IPS-20b (cell line): ENCODE data around the gene MYH14.

Experiments
- H3K27ac ChIP-seq: one replicate; pipeline ENCODE4 v1.5.1; 2013; ENCODE audit warnings: low read length
- H3K27me3 ChIP-seq: 2 replicates; pipeline ENCODE4 v1.6.1; 2013; ENCODE audit warnings: mild to moderate bottlenecking, low read length, inconsistent platforms; ENCODE audit not compliant: insufficient read depth
- H3K36me3 ChIP-seq: 2 replicates; pipeline ENCODE4 v1.6.1; 2013; ENCODE audit warnings: low read depth, mild to moderate bottlenecking, inconsistent platforms, low read length, moderate library complexity; ENCODE audit not compliant: insufficient read depth
- H3K4me1 ChIP-seq: 2 replicates; pipeline ENCODE4 v1.6.1; 2013; ENCODE audit warnings: mild to moderate bottlenecking, control low read depth, inconsistent platforms, low read length, moderate library complexity; ENCODE audit not compliant: insufficient read depth
- H3K4me3 ChIP-seq: 2 replicates; pipeline ENCODE4 v1.5.1; 2013; ENCODE audit warnings: mild to moderate bottlenecking, low read length, inconsistent platforms
- H3K9ac ChIP-seq: 2 replicates; pipeline ENCODE4 v1.6.1; 2013; ENCODE audit warnings: low read depth, mild to moderate bottlenecking, inconsistent platforms, low read length, moderate library complexity
- H3K9me3 ChIP-seq: 2 replicates; pipeline ENCODE4 v1.6.1; 2013; ENCODE audit warnings: mild to moderate bottlenecking, low read depth, low read length, inconsistent platforms; ENCODE audit not compliant: insufficient read depth

The MYH14 gene

DNA sequence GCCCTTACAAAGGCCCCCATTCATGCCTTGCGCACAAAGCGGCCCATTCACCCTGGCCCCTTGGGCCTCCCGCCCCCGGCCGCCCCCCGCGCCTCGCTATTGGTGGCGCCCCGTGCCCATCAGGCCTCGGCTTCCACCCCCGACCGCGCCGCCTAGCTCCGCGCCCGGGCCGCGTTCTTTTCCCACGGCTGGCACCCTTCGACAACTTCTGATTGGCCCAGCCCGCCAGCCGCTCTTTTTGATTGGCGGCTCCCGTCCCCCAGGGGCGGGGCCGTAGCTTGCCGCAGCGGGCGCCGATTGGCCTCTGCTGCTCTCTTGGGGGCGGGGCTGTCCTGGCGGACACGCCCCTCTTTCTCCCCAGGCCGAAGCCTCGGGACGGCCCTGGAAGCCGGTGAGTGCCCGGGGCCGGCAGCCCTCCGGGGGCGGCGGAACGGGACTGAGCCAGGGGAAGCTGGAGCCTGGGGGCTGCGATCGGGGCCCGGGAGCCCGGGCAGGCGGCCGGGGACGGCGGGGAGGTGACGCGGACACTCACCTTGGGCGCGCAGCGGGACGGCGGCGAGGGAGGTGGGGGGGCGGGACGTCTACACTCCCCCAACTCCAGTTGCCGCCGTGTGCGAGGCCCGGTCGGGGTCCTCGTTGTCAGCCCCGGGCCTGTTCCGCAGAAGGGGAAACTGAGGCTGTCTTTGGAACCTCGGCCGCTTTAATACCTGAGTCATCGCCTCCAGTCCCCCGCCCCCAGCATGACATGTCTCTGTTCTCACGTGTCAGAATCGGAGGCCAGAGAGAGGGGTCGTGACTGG is at the start of gene MYH14:
MYH14 (plus strand) TSS at position 342 of the 800 bp plus-strand sequence. CDS start 6,744 bp downstream, outside the sequence.
- Histone ChIP-seq H3K27me3 (no peaks in the 10 kb centered on the region), H3K27ac (no peak within 1 kb of the TSS), H3K9me3 (peaks cover 91% of the 10 kb centered on the region), H3K4me1 (no peaks in the 10 kb centered on the region), H3K4me3 (no peak within 1 kb of the TSS), H3K36me3 (no peaks in the 10 kb centered on the region), H3K9ac (no peak within 1 kb of the TSS)

DNA sequence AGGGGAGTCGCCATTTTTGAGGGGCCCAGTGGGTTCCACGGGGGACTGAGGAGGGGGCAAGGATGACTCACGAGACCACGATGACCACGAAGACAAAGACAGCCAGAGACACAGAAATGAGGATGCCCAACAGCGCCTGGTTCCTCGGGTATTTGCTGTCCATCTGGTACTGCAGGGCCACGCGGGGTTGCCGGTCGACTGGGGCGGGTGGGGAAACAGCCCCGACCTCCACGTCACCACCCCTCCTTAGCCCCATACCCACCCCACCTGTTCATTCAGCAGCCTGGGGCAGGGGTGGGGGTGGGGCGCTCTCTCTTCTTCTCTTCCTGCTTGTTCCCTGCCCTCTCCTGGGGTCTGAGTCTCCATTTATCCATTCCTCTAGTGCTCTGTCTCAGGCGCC is 48.9 kb upstream of the MYH14 start:
- H3K27me3 ChIP-seq, result no peaks in the 10 kb centered on the region
- H3K9ac ChIP-seq, result no peak overlapping the region
- H3K9me3 ChIP-seq, result peaks cover 80% of the 10 kb centered on the region
- no peaks in the 10 kb centered on the region for H3K36me3 ChIP-seq
- H3K4me3 ChIP-seq, result no peak overlapping the region
- H3K4me1 ChIP-seq, result no peaks in the 10 kb centered on the region
- H3K27ac ChIP-seq, result no peak overlapping the region

DNA sequence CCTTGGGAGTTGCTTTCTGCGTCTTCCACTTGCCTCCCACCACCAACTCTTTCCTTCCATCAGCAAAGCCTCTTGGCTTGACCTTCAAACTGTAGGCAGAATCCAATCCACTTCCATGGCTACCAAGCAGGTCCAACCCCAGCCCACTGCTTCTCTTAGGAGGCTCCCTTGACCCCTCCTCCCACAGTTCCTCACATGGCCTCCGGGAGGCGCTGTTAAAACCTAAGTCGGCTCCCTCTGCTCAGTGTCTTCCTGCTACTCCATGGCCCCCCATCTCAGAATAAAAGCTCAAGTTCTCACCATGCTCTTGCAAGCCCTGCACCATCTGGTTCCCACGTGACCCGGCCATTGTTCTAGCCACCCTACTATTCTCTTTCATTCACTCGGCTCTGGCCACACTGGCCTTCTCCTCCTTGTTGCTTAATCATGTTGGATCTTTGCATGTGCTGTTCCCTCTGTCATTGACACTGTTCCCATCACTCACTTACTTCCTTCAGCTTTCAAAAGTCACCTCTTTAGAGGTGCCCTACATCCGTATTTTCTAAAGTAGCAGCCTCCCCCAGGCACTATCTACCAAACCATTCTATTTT is 47.8 kb upstream of the MYH14 start:
- Histone ChIP-seq H3K9ac (no peak overlapping the region), H3K27me3 (no peaks in the 10 kb centered on the region), H3K4me3 (no peak overlapping the region), H3K36me3 (no peaks in the 10 kb centered on the region), H3K27ac (no peak overlapping the region), H3K4me1 (no peaks in the 10 kb centered on the region), H3K9me3 (peaks cover 80% of the 10 kb centered on the region)

DNA sequence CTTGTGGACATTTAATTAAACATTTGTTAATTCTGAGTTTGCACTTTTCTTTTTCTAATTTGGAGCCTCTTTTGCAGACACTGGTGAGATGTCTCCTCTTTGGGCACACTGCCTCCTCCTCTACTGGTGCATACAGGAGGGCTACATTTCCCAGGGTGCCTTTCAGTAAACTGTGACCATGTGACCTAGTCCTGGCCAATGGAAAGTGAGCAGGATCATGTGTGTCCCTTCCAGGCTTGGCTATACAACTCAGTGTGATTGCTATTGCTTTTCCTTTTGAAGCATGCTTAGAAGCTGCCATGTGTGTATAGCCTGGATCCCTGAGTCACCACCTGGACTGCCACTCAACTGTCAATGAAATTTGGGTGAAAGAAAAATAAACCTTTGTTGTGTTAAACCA is 44.8 kb upstream of the MYH14 start:
- Histone ChIP-seq H3K9ac (no peak overlapping the region), H3K27ac (no peak overlapping the region), H3K9me3 (peaks cover 84% of the 10 kb centered on the region), H3K4me1 (no peaks in the 10 kb centered on the region), H3K27me3 (no peaks in the 10 kb centered on the region), H3K4me3 (no peak overlapping the region), H3K36me3 (no peaks in the 10 kb centered on the region)

DNA sequence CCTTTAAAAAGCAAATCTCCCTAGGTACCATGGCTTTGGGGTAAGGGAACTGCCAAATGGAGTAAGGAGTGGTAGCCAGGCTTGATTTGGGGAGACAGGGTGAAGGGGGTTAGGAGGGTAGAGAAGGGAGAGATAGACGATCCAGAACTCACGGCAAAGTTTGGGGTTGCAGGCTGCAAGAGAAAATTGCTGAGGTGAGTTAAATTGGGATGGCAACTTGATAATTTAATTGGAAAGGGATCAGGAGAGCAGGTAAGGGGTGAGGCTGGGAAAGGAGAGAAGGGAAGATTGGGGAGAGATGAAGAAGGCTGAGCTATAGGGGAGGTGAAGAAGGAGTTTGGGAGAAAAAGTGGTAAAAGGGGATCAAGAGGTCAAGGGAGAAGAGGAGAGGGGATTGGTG is 44.3 kb upstream of the MYH14 start:
- Histone ChIP-seq H3K27me3 (no peaks in the 10 kb centered on the region), H3K36me3 (no peaks in the 10 kb centered on the region), H3K27ac (no peak overlapping the region), H3K9me3 (peaks cover 79% of the 10 kb centered on the region), H3K4me3 (no peak overlapping the region), H3K9ac (no peak overlapping the region), H3K4me1 (no peaks in the 10 kb centered on the region)

DNA sequence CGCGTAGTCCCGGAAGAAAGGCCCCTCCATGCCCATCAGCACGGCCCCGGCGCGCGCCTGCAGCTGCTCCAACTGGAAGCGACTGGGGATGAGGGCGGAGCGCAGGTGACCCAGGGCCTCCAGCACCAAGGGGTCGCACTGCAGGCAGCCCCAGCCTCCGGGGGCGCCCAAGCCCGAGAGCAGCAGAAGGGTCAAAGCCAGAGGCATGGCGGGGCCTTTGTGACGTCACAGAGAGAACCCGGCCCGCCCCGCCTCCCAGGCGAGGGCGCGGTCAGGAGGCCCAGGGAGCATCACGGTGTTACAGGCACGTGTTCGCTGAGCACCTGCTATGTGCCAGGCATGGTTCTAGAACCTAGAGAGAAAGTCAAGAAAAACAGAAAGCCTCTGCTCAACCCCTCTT is 40.4 kb upstream of the MYH14 start, which contains the start of gene IZUMO2:
IZUMO2 (minus strand) TSS at position 294 of the 400 bp plus-strand sequence; CDS start at position 207, 87 bp downstream.
- Histone ChIP-seq H3K27ac (no peak within 1 kb of the TSS), H3K9me3 (peaks cover 73% of the 10 kb centered on the region), H3K36me3 (no peaks in the 10 kb centered on the region), H3K9ac (no peak within 1 kb of the TSS), H3K4me1 (no peaks in the 10 kb centered on the region), H3K4me3 (no peak within 1 kb of the TSS), H3K27me3 (no peaks in the 10 kb centered on the region)

DNA sequence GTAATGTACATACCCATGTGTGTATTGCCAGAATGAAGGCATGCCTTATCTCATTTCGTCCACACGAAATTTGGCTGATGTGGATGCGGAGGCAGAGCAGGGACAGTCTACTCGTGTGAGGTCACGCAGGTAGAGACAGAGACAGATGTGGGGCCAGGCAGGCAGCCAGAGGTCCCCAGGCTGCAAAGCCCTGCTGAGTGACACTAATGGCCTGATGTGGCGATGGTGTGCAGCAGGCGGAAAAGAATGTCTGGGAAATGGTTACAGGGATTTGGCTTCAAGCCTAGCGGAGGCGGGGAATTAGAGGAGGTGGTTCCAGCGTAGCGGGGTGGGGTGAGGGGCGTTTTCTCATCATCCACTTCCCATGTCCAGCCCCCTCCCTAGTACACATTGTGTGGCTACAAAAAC is 36.1 kb upstream of the MYH14 start:
- Histone ChIP-seq H3K9me3 (peaks cover 70% of the 10 kb centered on the region), H3K36me3 (no peaks in the 10 kb centered on the region), H3K9ac (no peak overlapping the region), H3K4me3 (no peak overlapping the region), H3K27me3 (no peaks in the 10 kb centered on the region), H3K27ac (no peak overlapping the region), H3K4me1 (no peaks in the 10 kb centered on the region)

DNA sequence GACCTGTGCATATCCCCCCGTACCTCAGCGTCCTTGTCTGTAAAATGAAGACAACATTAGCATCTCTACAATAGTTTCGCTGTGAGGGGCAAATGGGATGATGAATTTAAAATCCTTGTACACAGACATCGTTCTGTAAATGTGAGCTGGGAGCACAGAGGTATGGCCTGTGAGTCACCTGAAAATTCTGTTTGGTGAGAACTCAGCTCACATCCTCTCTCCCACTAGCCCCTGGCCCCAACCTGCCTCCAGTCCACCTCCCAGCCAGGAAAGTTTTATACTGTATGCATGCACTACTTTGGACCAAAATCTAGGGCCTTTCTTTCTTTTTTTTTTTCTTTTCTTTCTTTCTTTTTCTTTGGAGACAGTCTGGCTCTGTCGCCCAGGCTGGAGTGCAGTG is 31.7 kb upstream of the MYH14 start:
- Histone ChIP-seq H3K27me3 (no peaks in the 10 kb centered on the region), H3K36me3 (no peaks in the 10 kb centered on the region), H3K27ac (no peak overlapping the region), H3K9ac (no peak overlapping the region), H3K4me3 (no peak overlapping the region), H3K4me1 (no peaks in the 10 kb centered on the region), H3K9me3 (peaks cover 79% of the 10 kb centered on the region)

DNA sequence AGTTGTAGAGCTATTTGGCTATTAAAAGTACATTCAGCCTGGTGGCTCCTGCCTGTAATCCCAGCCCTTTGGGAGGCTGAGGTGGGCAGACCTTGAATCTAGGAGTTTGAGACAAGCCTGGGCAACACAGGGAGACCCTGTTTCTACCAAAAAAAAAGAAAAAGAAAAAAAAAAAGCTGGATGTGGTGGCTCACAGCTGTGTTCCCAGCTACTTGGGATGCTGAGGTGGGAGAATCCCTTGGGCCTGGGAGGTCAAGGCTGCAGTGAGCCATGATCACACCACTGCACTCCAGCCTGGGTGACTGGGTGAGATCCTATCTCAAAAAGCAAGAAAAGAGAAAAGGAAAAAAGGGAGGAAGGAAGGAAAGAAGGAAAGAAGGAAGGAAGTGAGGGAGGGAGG is 30.7 kb upstream of the MYH14 start:
- no peaks in the 10 kb centered on the region for H3K4me1 ChIP-seq
- H3K9me3 ChIP-seq, result peaks cover 72% of the 10 kb centered on the region
- no peaks in the 10 kb centered on the region for H3K36me3 ChIP-seq
- H3K4me3 ChIP-seq, result no peak overlapping the region
- H3K9ac ChIP-seq, result no peak overlapping the region
- H3K27me3 ChIP-seq, result no peaks in the 10 kb centered on the region
- H3K27ac ChIP-seq, result no peak overlapping the region

DNA sequence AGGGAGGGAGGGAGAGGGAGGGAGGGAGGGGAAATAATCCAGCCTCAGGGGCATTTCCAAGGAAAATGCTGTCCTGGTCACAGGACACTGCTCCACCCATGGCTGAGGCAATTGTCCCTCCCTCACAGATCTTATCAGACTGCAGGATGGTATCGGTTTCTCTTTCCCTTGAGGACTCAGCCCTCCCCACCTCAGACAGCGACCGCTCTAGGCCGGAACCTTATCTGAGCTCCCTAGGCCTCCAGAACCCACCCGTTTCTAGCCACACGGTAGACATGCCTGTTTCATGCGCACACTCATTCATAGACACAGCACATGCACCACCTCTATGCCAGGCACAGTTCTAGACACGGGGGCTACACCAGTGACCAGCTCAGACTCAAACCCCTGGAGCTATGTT is 30.3 kb upstream of the MYH14 start:
- Histone ChIP-seq H3K27ac (no peak overlapping the region), H3K9me3 (peaks cover 69% of the 10 kb centered on the region), H3K9ac (no peak overlapping the region), H3K4me3 (no peak overlapping the region), H3K27me3 (no peaks in the 10 kb centered on the region), H3K4me1 (no peaks in the 10 kb centered on the region), H3K36me3 (no peaks in the 10 kb centered on the region)

DNA sequence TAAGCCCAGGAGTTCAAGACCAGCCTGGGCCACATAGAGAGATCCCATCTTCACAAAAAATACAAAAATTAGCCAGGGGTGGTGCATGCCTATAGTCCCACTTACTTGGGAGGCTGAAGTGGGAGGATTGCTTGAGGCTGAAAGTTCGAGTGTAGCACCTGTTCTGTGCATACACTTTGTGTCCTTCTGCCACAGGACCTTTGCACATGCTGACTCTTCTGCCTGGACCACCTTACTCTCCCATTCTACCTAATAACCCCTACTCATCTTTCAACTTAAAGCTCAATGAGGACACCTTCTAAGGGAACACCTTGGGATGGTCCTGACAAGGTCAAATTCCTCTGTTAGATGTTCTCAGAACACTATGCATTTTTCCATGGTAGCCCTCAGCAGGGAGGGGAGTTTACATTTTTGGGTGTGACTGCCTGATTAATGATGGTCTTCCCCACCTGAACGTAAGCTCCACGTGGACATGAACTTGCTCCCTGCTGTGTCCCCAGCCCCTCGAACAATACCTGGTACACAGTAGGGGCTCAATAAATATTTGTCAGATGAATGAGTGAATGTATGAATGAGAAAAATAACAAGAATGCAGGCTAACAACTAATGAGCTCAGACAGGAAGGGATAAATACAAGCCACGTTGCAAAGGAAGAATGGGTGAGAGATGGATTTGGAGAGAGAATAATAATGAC is 29.2 kb upstream of the MYH14 start:
- Histone ChIP-seq H3K27ac (no peak overlapping the region), H3K4me3 (no peak overlapping the region), H3K9me3 (peaks cover 74% of the 10 kb centered on the region), H3K27me3 (no peaks in the 10 kb centered on the region), H3K36me3 (no peaks in the 10 kb centered on the region), H3K4me1 (no peaks in the 10 kb centered on the region), H3K9ac (no peak overlapping the region)

DNA sequence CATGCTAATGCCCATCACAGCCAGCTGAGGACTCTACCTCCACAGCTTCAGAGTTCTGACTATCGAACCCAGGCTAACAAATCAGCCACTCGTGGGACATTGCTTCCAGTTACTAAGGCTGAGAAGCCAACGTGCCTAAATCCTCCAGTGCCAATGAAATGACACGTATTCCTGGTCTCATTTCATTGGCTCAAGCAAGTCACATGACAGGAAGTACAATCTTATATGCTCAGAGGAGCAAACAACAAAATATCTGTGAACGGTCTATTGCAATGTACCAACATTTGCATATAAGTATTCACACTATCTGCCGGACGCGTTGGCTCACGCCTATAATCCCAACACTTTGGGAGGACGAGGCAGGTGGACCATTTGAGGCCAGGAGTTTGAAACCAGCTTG is 27.5 kb upstream of the MYH14 start:
- H3K9ac ChIP-seq, result no peak overlapping the region
- no peak overlapping the region for H3K27ac ChIP-seq
- H3K27me3 ChIP-seq, result no peaks in the 10 kb centered on the region
- H3K4me1 ChIP-seq, result no peaks in the 10 kb centered on the region
- H3K36me3 ChIP-seq, result no peaks in the 10 kb centered on the region
- H3K9me3 ChIP-seq, result peaks cover 77% of the 10 kb centered on the region
- no peak overlapping the region for H3K4me3 ChIP-seq
